HG02981 (cell line): ENCODE measurements around the gene SMYD2.

Experiments
- ATAC-seq: cut with Tn5 transposase; IDR thresholded peaks from one replicate; pipeline ENCODE4 v1.9.1; 2021; ENCODE audit warnings: mild to moderate bottlenecking, moderate library complexity; ENCODE audit not compliant: unreplicated experiment

The SMYD2 gene

GRCh38 chr1:214384373-214385079 lies 103.6 kb downstream of the SMYD2 start:
- no peak for ATAC-seq

GRCh38 chr1:214385428-214385827 lies 104.5 kb downstream of the SMYD2 start:
- ATAC-seq = no peak

GRCh38 chr1:214386333-214386732 lies 105.4 kb downstream of the SMYD2 start:
- no peak for ATAC-seq
